Activated CD8-positive, alpha-beta memory T cell treated with anti-CD3 and anti-CD28 coated beads for 48 hours (primary cell): Measurements from ENCODE around the gene RALY.

Source experiments
- DNase-seq, 3 experiments: peaks; one replicate each; pipeline ENCODE4 v3.0.0-alpha.2; 2020; ENCODE audit warnings: low read depth in 2 of 3, low spot score in 2 of 3

Gene RALY

GRCh38 chr20:33985830-33986229 lies 7.9 kb upstream of the RALY start:
- DNase-seq, result no peak

- no peak for DNase-seq
Measured at GRCh38 chr20:33986560-33987216, 7.0 kb upstream of the RALY start.

GRCh38 chr20:33990075-33990474 lies 3.6 kb upstream of the RALY start:
- no peak for DNase-seq

GRCh38 chr20:33991502-33991901 lies 2.2 kb upstream of the RALY start:
- DNase-seq, result no peak

- no peak for DNase-seq
Measured at GRCh38 chr20:33992145-33992922, 1.4 kb upstream of the RALY start.

GRCh38 chr20:33992923-33993575 lies 662 bp upstream of the RALY start:
- peak; percentile 96 to 98 (median 97) for DNase-seq

GRCh38 chr20:33994222-33994913 lies 657 bp downstream of the RALY start:
- peak; percentile 47 to 70 (median 64) for DNase-seq

GRCh38 chr20:33995053-33995831 lies 1.5 kb downstream of the RALY start:
- DNase-seq, result no peak

GRCh38 chr20:33999025-33999649 lies 5.4 kb downstream of the RALY start:
- no peak for DNase-seq

GRCh38 chr20:34001378-34001777 lies 7.7 kb downstream of the RALY start:
- no peak for DNase-seq

- no peak for DNase-seq
Measured at GRCh38 chr20:34004227-34004626, 10.5 kb downstream of the RALY start.

GRCh38 chr20:34004790-34005457 lies 11.2 kb downstream of the RALY start:
- no peak for DNase-seq

GRCh38 chr20:34006619-34007018 lies 12.9 kb downstream of the RALY start:
- no peak for DNase-seq

- DNase-seq, result no peak
Measured at GRCh38 chr20:34008477-34008876, 14.8 kb downstream of the RALY start.

- no peak for DNase-seq
Measured at GRCh38 chr20:34010405-34010931, 16.8 kb downstream of the RALY start.

- no peak for DNase-seq
Measured at GRCh38 chr20:34011275-34011674, 17.6 kb downstream of the RALY start.

GRCh38 chr20:34012330-34012729 lies 18.6 kb downstream of the RALY start:
- no peak for DNase-seq

- no peak for DNase-seq
Measured at GRCh38 chr20:34012735-34013134, 19.0 kb downstream of the RALY start.

GRCh38 chr20:34013554-34013953 lies 19.8 kb downstream of the RALY start:
- DNase-seq, result no peak

- no peak for DNase-seq
Measured at GRCh38 chr20:34014878-34015277, 21.2 kb downstream of the RALY start.
